ENCODE measurements around the gene HBM.

GRCh38 chr16:144797-145252 is 21.0 kb upstream of the HBM start:
- TF ChIP-seq POLR2A (IDR thresholded peaks at IDR 0.05) (no peak), POLR2AphosphoS5 (IDR thresholded peaks at IDR 0.05) (no peak)
- TF ChIP-seq, protein P1, sequence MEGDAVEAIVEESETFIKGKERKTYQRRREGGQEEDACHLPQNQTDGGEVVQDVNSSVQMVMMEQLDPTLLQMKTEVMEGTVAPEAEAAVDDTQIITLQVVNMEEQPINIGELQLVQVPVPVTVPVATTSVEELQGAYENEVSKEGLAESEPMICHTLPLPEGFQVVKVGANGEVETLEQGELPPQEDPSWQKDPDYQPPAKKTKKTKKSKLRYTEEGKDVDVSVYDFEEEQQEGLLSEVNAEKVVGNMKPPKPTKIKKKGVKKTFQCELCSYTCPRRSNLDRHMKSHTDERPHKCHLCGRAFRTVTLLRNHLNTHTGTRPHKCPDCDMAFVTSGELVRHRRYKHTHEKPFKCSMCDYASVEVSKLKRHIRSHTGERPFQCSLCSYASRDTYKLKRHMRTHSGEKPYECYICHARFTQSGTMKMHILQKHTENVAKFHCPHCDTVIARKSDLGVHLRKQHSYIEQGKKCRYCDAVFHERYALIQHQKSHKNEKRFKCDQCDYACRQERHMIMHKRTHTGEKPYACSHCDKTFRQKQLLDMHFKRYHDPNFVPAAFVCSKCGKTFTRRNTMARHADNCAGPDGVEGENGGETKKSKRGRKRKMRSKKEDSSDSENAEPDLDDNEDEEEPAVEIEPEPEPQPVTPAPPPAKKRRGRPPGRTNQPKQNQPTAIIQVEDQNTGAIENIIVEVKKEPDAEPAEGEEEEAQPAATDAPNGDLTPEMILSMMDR (IDR thresholded peaks at IDR 0.05), result no peak
